UCSD-AML1 (cell line): ENCODE results near the gene PIAS1.
"Not testable (repeated sequence)": the region's sequence is repeated elsewhere in the genome, so short reads cannot be mapped to it uniquely, and the experiment has no call there.

Experiments used
- DNase-seq: peaks from one replicate; lab custom pipeline; 2025; ENCODE audit not compliant: unreplicated experiment; lab: John Stamatoyannopoulos, UW

The PIAS1 gene

GRCh38 chr15:68201153-68201878 lies 147.2 kb downstream of the PIAS1 start:
- DNase-seq, result no peak

GRCh38 chr15:68201879-68202261 lies 147.8 kb downstream of the PIAS1 start:
- no peak for DNase-seq

DNA sequence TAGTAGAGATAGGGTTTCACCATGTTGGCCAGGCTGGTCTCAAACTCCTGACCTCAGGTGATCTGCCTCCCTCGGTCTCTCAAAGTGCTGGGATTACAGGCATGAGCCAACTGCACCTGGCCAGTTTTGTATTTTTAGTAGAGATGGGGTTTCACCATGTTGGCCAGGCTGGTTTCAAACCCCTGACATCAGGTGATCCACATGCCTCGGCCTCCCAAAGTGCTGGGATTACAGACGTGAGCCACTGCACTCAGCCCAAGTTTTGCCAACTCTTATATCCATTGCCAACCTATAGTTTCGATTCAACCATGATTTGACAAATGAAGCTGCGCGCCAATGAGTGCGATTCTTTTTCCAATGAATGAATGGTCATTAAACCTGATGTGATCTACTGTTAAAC lies 148.9 kb downstream of the PIAS1 start:
- not testable (repeated sequence) for DNase-seq

DNA sequence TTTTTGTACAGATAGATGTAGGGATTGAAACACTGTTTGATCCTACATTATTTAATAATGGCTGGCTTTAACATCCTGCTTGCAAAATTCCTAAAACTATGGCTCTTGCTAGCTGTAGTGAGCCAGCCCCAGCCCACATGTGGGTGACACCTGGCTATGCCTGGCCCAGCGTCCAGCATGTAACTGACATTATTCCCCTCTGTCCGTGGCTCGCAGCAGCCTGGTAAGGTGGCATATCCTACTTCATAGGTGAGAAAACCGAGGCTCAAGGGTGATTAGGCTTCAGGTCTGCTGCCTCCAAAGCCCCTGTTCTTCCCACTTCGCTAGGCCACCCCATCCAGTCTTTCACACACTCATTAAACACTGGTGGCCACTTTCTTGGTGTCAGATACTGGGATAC lies 149.4 kb downstream of the PIAS1 start:
- DNase-seq, result no peak

DNA sequence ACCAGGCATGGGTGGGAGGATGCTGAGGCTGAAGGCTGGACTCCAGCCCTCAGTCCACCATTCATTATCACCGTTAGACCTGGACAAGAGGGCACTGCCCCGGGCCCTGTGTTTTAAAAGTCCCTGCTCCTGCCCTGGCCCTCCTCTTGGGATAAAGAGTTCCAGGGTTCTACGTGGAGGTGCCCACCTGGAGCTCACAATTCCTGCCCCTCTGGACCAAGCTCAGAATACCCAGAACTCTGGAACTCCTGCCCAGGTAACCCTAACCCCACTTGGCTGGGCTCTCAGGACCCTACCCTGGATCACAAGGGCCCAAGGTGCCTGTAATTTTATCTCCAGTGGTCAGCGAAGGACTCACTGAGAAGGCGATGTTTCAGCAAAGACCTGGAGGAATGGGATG lies 149.8 kb downstream of the PIAS1 start:
- no peak for DNase-seq

DNA sequence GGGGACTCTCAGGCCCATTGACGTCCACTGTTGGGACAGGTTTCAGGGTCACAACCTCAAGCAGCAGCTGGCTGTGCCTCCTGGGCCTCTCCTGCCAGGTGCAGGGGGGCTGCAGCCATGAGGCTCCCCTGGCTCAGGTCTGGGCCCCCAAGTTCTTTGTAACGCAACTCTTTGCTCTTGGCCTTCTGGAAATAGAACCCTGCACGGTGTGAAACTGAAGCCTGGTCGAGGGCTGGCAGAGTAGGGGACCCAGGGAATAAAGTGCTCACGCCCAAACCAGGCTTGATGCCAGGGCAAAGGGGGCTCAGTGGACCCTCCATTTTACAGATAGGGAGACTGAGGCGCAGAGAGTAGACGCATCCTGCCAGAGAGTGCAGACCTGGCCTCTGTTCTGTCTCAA lies 150.2 kb downstream of the PIAS1 start:
- DNase-seq, result no peak

DNA sequence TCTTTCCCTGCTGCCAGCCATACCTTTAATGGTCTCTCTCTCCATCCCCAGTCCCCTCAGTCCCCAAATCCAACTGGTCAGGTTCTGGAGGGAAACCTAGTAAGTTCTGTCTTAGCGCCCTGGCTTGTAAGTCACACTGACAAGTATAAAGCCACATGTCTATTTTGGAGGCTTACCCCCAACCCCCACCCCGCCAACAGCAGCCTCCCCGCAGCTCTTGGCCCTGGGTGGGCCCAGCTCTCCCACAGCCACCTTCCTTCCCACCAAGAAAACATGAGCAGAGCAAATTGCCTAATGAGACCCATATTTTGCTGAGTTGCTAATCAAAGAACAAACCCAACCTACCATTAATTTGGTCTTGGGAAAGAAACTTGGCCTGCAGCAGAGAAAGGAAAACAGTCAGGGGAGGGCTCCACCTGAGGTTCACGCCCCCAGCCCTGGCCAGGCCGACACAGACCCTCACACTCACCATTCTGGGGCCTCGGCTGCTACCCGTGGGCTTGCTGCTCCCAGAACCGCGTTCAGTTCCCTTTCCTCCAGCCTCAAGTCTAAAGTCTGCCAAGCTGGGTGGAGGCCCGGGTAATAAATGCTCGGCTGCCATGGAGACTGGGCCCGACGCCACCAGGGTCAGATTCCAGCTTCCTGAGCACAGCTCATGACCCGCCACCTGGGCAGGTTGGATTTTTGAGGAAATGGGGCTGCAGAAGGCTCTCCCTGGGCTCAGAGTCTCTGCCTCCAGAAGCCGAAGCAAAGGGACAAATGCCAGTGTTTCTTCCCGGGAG lies 150.9 kb downstream of the PIAS1 start, which contains the start of gene CALML4:
Gene CALML4, minus strand, starts transcription at position 557 of the 782 bp plus-strand sequence. Its CDS starts 85 bp downstream, at position 472.
- DNase-seq, result peak; percentile 50

GRCh38 chr15:68205558-68205944 lies 151.4 kb downstream of the PIAS1 start:
- no peak for DNase-seq

GRCh38 chr15:68205954-68206539 lies 151.9 kb downstream of the PIAS1 start:
- DNase-seq, result peak; percentile 88

GRCh38 chr15:68206711-68207151 lies 152.6 kb downstream of the PIAS1 start:
- DNase-seq, result no peak

GRCh38 chr15:68207176-68207935 lies 153.2 kb downstream of the PIAS1 start:
- DNase-seq, result no peak

- DNase-seq, result no peak
Measured at GRCh38 chr15:68208136-68208535, 154.0 kb downstream of the PIAS1 start.

GRCh38 chr15:68208636-68209240 lies 154.6 kb downstream of the PIAS1 start:
- no peak for DNase-seq

DNA sequence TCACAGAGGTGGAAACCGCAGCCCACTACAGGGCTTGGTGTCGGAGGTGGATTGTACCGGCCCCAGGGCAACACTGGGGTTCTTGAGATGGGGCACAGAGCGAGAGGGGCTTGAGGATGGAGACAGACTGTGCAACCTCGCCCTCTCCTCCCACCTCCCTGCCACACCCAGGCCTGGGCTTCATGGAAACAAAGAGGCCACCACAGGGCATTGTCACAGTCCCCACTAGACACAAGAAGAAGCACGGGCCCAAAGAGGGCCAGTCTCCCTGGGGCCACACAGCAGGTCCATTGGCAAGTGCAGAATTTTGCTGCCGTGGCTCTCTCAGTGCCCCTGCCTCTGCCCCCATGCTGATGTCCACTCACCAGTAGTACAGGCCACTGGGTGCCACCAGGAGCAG lies 155.2 kb downstream of the PIAS1 start:
- no peak for DNase-seq

DNA sequence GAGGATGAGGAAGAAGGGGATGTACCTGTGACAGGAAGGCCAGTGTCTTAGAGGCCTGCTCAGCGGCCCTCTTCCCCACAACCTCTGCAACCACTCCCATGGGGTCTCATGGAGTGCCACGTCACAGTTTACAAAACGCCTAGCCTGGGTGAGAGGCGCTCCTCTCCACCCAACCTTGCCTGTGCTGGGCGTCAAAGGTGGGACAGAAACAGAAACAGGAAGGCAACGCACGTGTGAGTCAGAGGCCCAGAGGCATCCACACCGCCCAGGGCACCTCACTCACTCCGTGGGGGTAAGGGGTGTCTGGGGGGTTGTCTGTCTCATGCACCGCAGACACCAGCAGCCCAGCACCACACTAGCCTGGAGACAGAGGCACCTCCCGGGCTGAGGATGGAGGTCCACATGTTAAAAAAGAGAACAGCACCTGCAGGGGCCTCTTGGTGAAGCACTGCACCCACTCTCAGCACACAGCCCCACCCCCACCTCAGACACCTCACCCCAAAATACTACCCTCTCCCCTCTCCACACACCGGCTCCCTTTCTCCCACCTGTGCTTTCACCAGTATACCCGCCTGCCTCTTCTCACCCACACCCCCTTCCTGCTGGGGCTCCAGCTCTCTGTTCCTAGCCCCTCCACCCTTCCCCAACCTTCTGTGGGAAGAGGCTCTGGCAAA lies 155.8 kb downstream of the PIAS1 start:
- no peak for DNase-seq

GRCh38 chr15:68210409-68210756 lies 156.3 kb downstream of the PIAS1 start:
- no peak for DNase-seq

DNA sequence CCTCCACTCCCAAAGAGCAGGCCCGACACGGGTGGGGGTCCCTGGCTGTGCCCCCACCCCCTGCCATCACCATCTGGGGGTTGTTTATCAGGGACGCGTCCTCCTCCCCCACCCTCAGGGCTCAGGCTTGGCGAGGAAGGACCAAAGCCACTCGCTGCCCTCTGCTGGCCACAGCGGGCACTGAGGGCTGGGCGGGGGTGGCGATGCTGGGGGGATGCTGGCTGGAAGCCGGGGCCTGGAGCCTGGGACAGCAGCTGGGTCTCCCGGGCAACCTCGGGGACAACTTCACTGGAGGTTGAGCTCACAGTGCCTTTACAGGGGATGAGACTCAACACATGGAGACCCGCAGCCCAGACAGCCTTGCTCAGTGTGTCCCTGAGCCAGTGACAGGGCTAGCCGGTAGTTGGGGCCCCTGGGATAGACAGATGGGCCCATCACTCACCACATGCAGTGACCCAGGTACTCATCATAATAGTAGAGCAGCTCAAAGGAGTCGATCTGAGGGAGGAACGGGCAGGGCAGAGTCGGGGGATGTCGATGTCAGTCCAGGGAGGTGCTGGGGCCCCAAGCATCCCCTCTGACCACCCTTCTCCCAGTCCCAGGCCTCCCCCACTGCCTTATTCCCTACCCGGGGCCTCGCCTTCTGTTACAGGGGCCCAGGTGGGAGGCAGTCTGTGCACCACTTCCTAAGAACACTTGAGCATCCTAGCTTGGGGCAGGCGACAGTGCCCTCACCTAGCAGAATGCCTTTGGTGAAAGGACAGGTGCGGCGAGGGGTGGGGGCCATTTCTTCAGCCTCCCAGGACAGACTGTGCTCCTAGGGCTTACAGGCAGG lies 156.9 kb downstream of the PIAS1 start:
- peak; percentile 65 for DNase-seq

DNA sequence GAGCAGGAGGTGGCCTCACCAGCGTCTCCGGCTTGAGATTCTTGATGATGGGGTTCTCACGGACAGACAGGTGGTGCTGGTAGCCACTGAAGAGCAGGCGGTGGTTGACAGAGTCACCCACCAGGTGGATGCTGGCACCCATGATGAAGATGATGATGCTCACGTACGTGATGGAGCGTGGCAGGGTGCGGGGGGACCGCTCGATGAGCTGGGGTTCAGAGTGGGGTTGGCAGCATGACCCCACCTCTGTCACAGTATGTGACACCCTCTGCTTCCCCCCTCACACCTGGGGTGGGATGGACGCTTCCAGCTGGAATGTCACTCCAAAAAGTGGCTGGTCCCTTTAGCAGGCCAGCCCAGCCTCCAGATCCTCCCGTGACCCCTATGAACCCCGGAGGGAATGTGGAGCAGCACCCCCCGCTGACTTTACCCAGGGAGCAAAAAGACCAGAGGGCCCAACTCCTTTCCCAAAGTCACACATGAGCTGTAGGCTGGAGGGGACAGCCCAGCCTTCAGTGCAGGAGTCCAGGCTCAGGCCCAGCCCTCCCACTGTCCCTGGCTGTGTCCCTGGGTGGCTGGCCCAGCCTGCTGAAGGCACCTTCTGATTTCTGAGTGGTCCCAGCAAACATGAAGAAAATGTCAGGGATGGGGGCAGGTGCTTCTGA lies 157.7 kb downstream of the PIAS1 start:
- DNase-seq, result no peak

- not testable (repeated sequence) for DNase-seq
Measured at GRCh38 chr15:68213491-68213845, 159.4 kb downstream of the PIAS1 start.
